Measurements from ENCODE around the gene CHAD.

Gene CHAD

DNA sequence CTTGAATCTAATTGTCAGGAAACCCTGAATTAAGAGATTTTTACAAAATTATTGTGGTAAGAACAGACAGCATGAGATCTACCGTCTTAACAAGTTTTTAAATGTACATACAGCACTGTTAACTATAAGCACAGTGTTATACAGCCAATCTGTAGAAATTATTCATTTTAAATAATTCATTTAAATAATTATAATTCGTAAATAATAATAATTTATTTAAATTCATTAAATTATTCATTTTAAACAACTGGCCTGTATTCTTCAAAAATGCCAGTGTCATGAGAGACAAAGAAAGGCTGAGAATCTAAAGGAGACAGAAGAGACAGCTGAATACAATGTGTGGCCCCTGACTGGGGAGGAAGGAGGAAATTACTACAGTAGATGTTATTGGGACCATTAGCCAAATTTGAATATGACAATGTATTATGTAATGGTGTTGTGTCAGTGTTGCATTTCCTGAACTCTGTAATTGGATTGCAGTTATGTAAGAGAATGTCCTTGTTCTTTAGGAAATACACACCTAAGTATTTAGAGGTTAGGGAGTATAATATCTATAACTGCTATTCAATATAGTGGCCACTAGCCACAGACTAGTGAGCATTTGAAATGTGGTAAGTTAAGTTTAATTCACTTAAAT is 12.3 kb upstream of the CHAD start:
- TF ChIP-seq, protein P1, sequence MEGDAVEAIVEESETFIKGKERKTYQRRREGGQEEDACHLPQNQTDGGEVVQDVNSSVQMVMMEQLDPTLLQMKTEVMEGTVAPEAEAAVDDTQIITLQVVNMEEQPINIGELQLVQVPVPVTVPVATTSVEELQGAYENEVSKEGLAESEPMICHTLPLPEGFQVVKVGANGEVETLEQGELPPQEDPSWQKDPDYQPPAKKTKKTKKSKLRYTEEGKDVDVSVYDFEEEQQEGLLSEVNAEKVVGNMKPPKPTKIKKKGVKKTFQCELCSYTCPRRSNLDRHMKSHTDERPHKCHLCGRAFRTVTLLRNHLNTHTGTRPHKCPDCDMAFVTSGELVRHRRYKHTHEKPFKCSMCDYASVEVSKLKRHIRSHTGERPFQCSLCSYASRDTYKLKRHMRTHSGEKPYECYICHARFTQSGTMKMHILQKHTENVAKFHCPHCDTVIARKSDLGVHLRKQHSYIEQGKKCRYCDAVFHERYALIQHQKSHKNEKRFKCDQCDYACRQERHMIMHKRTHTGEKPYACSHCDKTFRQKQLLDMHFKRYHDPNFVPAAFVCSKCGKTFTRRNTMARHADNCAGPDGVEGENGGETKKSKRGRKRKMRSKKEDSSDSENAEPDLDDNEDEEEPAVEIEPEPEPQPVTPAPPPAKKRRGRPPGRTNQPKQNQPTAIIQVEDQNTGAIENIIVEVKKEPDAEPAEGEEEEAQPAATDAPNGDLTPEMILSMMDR (IDR thresholded peaks at IDR 0.05), result no peak

DNA sequence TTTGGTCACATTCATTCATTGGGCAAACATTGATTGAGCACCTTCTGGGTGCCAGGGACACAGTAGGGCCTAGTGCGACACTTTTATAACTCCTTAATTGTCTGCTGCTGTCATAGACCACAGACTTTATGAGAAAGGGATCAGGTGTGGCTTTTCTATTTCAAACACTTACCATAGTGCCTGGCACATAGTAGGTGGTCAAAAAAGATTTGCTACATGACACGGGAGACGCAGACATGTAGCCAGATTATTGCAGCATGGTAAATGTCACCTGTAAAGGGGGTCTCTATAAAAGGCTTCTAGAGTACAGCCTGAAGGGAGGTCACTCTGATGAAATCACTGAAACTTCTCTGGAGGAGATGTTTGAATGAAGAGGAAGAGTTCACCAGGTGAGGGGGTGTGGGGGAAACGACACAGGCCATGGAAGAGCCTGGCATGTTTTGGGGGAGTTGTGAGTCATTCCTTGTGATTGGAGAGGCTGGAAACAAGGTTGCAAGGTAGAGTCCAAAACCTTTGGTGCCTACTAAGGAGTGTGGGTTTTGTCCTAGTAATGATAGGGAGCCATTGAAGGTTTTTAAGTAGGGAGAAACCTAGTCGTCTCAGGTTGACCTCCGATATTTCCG is 11.6 kb upstream of the CHAD start:
- TF ChIP-seq, protein P1 (IDR thresholded peaks at IDR 0.05), result no peak

DNA sequence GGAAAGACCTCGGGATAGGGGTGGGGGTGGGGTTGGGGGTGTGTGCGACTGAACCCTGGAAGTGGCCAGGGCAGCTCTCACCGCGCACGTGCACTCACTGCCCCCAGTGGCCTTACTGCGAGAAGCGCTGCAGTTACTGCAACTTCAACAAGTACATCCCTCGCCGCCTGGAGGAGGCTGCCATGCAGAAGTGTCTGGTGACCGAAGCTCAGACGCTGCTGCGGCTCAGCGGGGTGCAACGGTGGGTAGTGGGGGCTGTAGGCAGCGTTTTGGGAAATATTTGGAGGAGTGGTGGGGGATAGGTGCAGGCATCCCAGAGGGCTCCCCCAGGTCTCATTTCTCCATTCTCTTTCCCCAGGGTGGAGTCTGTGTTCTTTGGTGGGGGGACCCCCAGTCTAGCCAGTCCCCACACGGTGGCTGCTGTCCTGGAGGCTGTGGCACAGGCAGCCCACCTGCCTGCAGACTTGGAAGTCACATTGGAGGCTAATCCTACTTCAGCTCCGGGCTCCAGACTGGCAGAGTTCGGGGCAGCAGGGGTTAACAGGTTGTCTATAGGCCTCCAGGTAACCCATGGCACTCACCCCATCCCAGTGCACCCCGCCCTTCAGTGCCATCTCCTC is 11.0 kb upstream of the CHAD start:
- TF ChIP-seq, protein P1 (IDR thresholded peaks at IDR 0.05), result peak; percentile 53; the same call in 1 of the 2 replicates

DNA sequence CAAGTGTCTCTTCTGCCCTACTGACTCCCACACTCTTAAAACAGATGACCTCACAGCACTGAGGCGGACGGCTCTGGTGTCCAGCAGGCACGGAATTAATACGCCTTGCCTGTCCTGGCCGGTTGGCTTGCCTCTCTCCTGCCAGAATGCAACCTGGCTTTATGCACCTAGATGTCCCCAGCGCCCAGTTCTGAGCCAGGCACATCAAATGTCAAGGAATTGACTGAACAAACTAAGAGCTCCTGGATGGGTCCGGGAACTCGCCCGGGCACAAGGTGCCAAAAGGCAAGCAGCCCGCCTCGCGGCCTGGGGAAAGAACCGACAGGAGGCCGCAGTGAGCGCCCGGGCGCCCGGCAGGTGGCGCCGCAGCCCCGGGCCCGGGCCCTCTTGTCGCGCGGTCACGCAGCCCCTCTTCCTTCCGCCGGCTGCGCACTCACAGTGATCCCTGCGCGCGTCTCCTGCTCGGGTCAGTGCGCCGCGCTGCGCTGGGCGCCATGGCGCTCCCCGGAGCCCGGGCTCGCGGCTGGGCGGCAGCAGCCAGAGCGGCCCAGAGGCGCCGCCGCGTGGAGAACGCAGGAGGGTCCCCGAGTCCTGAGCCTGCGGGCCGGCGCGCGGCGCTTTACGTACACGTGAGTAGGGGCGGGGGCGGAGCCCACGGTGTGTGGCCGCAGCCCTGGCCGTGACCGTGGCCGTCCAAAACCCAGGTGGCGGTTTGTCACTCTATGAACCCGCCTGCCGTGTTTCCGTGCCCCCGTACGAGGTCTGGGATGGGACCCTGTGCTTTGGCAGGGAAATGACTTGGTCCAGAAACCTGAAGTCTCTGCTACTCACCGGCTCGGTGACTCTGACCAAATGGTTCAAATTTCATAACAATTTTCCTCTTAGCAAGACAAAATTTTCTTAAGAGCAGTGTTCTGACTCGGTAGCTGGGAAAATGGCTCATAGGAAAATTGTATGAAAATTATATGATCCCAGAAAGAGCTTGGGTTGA is 10.0 kb upstream of the CHAD start, which contains the start of gene RSAD1:
RSAD1 (plus strand) TSS at position 470 of the 991 bp plus-strand sequence; CDS start at position 495, 25 bp downstream.
- TF ChIP-seq, protein P1 (IDR thresholded peaks at IDR 0.05), result peak; percentile 96

DNA sequence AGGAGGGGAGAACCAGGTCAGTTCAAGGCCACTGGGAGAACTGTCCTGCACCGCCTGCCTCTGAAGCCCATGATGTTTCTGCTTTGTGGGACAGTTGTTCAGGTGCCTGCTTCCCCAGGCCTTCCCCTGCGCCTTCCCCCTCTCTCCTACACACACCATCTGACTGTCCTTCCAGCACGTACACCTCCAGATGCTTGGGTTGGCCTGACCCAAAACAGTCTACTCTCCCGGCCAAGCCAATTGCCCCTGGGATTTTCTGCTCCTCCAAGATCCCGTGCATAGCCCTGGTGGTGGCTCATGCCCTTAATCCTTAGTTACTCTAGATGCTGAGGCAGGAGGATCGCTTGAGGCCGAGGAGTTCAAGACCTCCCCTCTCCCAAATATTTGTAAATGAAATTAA is 9.3 kb upstream of the CHAD start:
- TF ChIP-seq, protein P1 (IDR thresholded peaks at IDR 0.05), result no peak

DNA sequence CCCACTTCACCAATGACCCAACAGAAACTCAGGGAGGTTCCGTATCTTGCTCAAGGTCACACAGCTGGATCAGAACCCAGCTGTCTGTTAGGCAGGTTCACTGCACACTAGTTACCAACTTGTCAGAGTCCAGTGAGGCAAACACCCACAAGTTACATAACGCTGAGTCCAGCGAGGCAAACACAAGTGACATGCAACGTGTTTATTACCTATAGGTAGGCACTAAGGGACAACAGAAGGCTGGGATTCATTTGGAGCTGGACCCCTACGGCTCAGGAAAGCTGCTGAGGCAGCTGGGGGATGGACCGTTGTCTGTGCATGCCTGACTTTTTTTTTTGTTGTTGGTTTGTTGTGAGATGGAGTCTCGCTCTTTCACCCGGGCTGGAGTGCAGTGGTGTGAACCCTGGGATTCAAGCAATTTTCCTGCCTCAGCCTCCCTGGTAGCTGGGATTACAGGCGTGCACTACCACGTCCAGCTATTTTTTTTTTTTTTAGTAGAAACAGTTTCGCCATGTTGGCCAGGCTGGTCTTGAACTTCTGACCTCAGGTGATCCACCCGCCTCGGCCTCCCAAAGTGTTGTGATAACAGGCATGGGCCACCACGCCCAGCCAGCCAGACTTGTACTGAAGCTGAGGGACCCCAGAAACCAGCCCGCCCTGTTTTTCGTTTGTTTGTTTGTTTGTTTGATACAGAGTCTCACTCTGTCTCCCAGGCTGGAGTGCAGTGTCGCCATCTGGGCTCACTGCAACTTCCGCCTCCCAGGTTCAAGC is 8.1 kb upstream of the CHAD start:
- TF ChIP-seq, protein P1 (IDR thresholded peaks at IDR 0.05), result no peak

Data from LNCAP (cell line).